Type B pancreatic cell (in vitro differentiated cells): ENCODE results near the gene STON2. TPM values are rescaled to one million over a fixed set of nuclear protein-coding genes. Genes with fewer than 3 reads are reported as not detected.

Experiments
- DNase-seq: peaks from one replicate; pipeline ENCODE4 v3.0.0; 2021; ENCODE audit warnings: mixed read lengths; ENCODE audit not compliant: unreplicated experiment; ENCODE audit errors: extremely low spot score
- H3K27ac Mint-ChIP-seq: 2 replicates; pipeline ENCODE4 v1.8.0; 2021; ENCODE audit warnings: mild to moderate bottlenecking, mixed read lengths
- H3K27me3 Mint-ChIP-seq: 2 replicates; pipeline ENCODE4 v1.8.0; 2021; ENCODE audit warnings: mixed read lengths
- H3K36me3 Mint-ChIP-seq: 2 replicates; pipeline ENCODE4 v1.8.0; 2021; ENCODE audit warnings: mixed read lengths
- H3K4me1 Mint-ChIP-seq: one replicate; pipeline ENCODE4 v1.8.0; 2021; ENCODE audit warnings: mixed read lengths; ENCODE audit not compliant: unreplicated experiment
- H3K4me3 Mint-ChIP-seq: 2 replicates; pipeline ENCODE4 v1.8.0; 2021; ENCODE audit warnings: mild to moderate bottlenecking, mixed read lengths
- H3K9me3 Mint-ChIP-seq: 2 replicates; pipeline ENCODE4 v1.8.0; 2021; ENCODE audit warnings: mixed read lengths
- total RNA-seq: library from RNA; stranded (reverse); gene quantifications from 2 replicates; pipeline ENCODE4 v1.2.1, GENCODE V29; 2021; ENCODE audit warnings: low replicate concordance
- TF ChIP-seq, protein P1 (sequence below): fragments of 200-600 bp; sonication (generic); conservative IDR thresholded peaks from 2 replicates; pipeline ENCODE4 v1.5.0; 2021; ENCODE audit warnings: antibody characterized with exemption, mild to moderate bottlenecking

STON2 gene
- total RNA-seq, 1 donor from 2014 or later, result 40.4 TPM

DNA sequence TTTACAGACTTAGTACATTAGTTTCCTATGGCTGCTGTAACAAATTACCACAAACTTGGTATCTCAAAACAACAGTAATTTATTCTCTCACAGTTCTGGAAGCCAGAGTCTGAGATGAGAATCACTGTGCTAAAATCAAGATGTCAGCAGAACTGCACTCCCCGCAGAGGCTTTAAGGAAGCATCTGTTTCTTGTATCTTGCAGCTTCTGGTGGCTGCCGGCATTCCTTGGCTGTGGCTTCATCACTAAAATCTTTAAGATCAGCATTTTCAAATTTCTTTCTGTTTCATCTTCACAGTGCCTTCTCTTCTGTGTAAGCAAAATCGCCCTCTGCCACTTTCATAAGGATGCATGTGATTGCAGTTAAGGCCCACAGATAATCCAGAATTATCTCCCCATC, 9.4 kb downstream of the STON2 start:
- TF ChIP-seq, protein P1, sequence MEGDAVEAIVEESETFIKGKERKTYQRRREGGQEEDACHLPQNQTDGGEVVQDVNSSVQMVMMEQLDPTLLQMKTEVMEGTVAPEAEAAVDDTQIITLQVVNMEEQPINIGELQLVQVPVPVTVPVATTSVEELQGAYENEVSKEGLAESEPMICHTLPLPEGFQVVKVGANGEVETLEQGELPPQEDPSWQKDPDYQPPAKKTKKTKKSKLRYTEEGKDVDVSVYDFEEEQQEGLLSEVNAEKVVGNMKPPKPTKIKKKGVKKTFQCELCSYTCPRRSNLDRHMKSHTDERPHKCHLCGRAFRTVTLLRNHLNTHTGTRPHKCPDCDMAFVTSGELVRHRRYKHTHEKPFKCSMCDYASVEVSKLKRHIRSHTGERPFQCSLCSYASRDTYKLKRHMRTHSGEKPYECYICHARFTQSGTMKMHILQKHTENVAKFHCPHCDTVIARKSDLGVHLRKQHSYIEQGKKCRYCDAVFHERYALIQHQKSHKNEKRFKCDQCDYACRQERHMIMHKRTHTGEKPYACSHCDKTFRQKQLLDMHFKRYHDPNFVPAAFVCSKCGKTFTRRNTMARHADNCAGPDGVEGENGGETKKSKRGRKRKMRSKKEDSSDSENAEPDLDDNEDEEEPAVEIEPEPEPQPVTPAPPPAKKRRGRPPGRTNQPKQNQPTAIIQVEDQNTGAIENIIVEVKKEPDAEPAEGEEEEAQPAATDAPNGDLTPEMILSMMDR, result no peak
- no peaks in the 10 kb centered on the region for H3K27me3 Mint-ChIP-seq
- H3K36me3 Mint-ChIP-seq, result peaks cover 19% of the 10 kb centered on the region
- no peak for DNase-seq
- no peaks in the 10 kb centered on the region for H3K9me3 Mint-ChIP-seq
- H3K4me1 Mint-ChIP-seq, result peaks cover 9% of the 10 kb centered on the region
- H3K27ac Mint-ChIP-seq, result no peak overlapping the region
- no peak overlapping the region for H3K4me3 Mint-ChIP-seq

DNA sequence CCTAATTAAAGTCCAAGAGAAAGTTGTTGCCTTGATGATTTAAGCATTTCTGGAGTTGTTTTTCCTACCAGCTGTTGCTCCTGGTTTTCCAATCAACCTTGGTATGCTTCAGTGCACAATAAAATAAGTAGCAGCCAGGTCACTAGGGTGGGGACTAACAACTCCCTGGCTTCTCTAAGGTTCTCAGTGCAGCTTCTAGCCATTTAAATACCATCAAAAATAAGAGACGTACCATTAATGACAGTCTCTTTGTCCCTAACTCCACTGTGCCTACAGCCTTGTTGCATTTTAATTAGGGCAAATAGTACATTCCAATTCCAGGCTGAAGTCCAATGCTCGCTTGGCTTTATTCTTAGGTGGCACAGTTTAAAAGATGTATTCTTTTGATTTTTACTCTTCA, 11.8 kb downstream of the STON2 start:
- Mint-ChIP-seq H3K4me1 (peaks cover 11% of the 10 kb centered on the region), H3K27me3 (no peaks in the 10 kb centered on the region), H3K27ac (no peak overlapping the region), H3K4me3 (no peak overlapping the region), H3K9me3 (no peaks in the 10 kb centered on the region), H3K36me3 (peaks cover 14% of the 10 kb centered on the region)
- TF ChIP-seq, protein P1, result no peak
- DNase-seq, result no peak

DNA sequence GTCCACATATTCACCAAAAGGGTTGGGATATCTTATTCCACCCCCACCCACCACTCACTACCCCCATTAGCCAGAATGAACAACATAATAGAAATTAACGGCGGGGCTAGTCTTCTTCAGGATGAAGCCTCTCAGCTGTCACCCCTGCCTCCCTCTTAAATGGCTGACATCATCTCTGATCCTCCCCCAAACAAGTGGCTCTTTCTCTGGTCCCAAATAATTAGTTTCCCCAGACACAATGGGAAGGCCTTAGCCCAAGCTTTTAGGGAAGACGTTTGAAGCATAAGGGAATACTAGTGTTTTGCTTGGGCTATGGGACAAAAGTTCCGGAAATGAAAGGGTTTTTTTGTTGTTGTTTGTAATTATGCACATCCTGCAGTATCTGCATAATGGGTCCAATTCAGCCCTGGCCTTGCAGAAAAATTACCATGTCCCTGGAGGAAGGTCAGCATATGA, 13.8 kb downstream of the STON2 start:
- Mint-ChIP-seq H3K4me3 (no peak overlapping the region), H3K36me3 (peaks cover 9% of the 10 kb centered on the region), H3K9me3 (no peaks in the 10 kb centered on the region), H3K4me1 (peaks cover 11% of the 10 kb centered on the region), H3K27ac (no peak overlapping the region), H3K27me3 (no peaks in the 10 kb centered on the region)
- TF ChIP-seq, protein P1, result no peak
- DNase-seq, result no peak

DNA sequence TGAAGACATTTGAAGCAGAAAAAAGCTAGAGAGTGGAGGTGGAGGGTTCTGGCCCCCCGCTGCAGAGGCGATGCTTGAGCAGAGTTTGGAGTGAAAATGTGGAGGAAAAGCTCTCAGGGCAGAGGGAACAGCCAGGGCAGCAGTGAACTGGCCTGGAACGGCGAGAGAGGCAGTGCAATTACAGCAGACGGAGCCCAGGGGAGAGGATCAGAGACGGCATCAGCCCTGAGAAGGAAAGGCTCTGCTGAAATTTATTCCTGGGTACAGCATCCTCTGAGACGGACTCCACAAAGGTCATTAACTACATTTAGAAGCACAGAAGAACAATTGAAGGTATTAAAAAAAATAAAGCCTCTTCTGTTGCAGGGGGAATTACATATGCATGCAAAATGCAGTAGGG, 14.2 kb downstream of the STON2 start:
- no peak overlapping the region for H3K27ac Mint-ChIP-seq
- H3K4me3 Mint-ChIP-seq, result peak overlapping the region; percentile 0
- H3K27me3 Mint-ChIP-seq, result no peaks in the 10 kb centered on the region
- H3K36me3 Mint-ChIP-seq, result peaks cover 9% of the 10 kb centered on the region
- H3K4me1 Mint-ChIP-seq, result peaks cover 11% of the 10 kb centered on the region
- TF ChIP-seq, protein P1, result no peak
- no peaks in the 10 kb centered on the region for H3K9me3 Mint-ChIP-seq
- no peak for DNase-seq

DNA sequence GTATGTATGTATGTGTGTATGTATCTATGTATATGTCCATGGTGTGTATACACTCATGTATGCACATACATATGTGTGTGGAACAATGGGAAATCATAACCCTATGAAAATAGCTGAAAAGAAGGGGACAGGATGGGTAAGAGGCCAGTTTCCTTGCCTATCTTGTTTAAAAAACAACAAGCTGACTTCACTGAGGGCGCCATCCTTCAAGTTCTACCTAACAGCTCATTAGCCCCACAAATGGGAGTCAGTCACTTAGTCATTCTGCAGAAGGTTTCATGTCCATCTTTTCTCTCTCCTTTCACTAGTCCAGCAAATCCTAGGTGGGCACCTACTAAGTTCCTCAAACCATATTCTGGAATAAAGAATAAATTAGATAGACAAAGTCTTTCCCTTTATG, 14.7 kb downstream of the STON2 start:
- peaks cover 11% of the 10 kb centered on the region for H3K36me3 Mint-ChIP-seq
- H3K27me3 Mint-ChIP-seq, result no peaks in the 10 kb centered on the region
- H3K27ac Mint-ChIP-seq, result no peak overlapping the region
- peaks cover 11% of the 10 kb centered on the region for H3K4me1 Mint-ChIP-seq
- DNase-seq, result no peak
- TF ChIP-seq, protein P1, result no peak
- H3K4me3 Mint-ChIP-seq, result no peak overlapping the region
- peaks cover 2% of the 10 kb centered on the region for H3K9me3 Mint-ChIP-seq

DNA sequence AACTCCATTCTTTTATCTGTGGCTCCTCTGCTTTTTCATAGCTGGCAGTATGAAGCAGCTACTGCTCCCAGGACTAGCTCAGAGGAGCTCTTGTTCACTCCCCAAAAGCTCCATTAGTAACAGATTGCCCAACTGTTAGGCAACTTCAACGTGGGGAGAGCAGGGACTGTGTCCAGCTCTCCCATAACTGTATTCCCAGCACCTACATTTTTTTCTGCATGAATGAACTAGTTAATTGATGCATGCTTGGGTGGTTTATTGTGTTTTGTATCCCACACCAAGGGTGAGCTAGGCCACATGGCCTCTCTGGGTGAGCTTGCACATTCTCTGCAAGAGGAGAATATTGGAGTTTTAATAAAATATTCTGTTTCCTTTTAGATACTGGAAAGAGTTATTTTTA, 15.2 kb downstream of the STON2 start:
- TF ChIP-seq, protein P1, result no peak
- H3K27me3 Mint-ChIP-seq, result no peaks in the 10 kb centered on the region
- no peak for DNase-seq
- no peak overlapping the region for H3K4me3 Mint-ChIP-seq
- H3K9me3 Mint-ChIP-seq, result peaks cover 4% of the 10 kb centered on the region
- H3K27ac Mint-ChIP-seq, result no peak overlapping the region
- peaks cover 11% of the 10 kb centered on the region for H3K4me1 Mint-ChIP-seq
- H3K36me3 Mint-ChIP-seq, result peaks cover 13% of the 10 kb centered on the region
